Measurements from ENCODE around the gene SFMBT2.

Gene SFMBT2

DNA sequence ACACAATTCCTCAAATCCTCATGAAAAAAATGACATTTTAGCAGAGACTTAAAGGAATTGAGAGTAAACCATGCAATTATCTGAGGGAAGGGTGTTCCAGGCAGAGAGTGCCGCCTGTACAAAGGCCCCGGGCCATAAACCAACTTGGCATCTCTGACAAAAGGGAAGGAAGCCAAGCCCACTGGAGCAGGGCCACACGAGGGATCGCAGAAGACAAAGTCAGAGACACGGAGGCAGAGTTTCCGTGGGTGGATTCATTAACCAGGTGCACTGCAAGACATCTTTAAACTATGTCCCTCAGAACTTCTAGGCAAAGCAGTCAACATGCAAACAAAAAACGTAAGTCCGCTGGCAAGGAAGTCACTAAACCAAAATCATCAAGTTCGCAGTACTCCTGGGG lies 92.0 kb downstream of the SFMBT2 start:
- no peaks in the 10 kb centered on the region for H3K4me1 ChIP-seq (ENCODE audit: control insufficient read depth in 1 of 2, insufficient read depth in 2 of 2, low read length in 2 of 2)
- H3K18ac ChIP-seq (ENCODE audit: low read length) = no peak overlapping the region
- no CpG with 5 or more reads among the region's 9 CpGs for WGBS (ENCODE audit: extremely low coverage, insufficient coverage, insufficient read length)
- H3K14ac ChIP-seq (ENCODE audit: low read length) = no peak overlapping the region
- H3K79me2 ChIP-seq (ENCODE audit: control insufficient read depth, insufficient read depth, low read length, poor library complexity) = no peaks in the 10 kb centered on the region
- H2AFZ ChIP-seq (ENCODE audit: insufficient read depth, low read length, poor library complexity) = no peak overlapping the region
- no peak overlapping the region for H2BK12ac ChIP-seq (ENCODE audit: low read length)
- H3K27ac ChIP-seq (ENCODE audit: low read depth, low read length) = no peak overlapping the region
- H2AK5ac ChIP-seq (ENCODE audit: low read length) = no peak overlapping the region
- H3K4me3 ChIP-seq (ENCODE audit: low read depth, low read length) = no peak overlapping the region
- no peaks in the 10 kb centered on the region for H3K79me1 ChIP-seq (ENCODE audit: low read length)
- no peak overlapping the region for H3K4me2 ChIP-seq (ENCODE audit: low read length)
- no peak overlapping the region for H2BK5ac ChIP-seq (ENCODE audit: low read depth, low read length, poor library complexity)
- H3K4ac ChIP-seq (ENCODE audit: low read depth, low read length) = no peak overlapping the region
- no peaks in the 10 kb centered on the region for H3K27me3 ChIP-seq (ENCODE audit: insufficient read depth, low read length)
- no peak overlapping the region for H2BK120ac ChIP-seq (ENCODE audit: insufficient read depth, low read length, poor library complexity)
- DNase-seq = no peak
- no peak overlapping the region for H3K9ac ChIP-seq (ENCODE audit: low read length)
- H3K36me3 ChIP-seq (ENCODE audit: control insufficient read depth in 1 of 2, insufficient read depth in 2 of 2, low read length in 2 of 2) = no peaks in the 10 kb centered on the region
- H4K91ac ChIP-seq (ENCODE audit: low read depth, low read length) = no peak overlapping the region
- H3K9me3 ChIP-seq (ENCODE audit: insufficient read depth, low read depth, low read length) = peaks cover 2% of the 10 kb centered on the region
- no peak overlapping the region for H4K12ac ChIP-seq (ENCODE audit: low read depth, low read length)
- no peak overlapping the region for H4K8ac ChIP-seq (ENCODE audit: low read depth, low read length)
- H3K23ac ChIP-seq (ENCODE audit: low read length) = no peak overlapping the region

DNA sequence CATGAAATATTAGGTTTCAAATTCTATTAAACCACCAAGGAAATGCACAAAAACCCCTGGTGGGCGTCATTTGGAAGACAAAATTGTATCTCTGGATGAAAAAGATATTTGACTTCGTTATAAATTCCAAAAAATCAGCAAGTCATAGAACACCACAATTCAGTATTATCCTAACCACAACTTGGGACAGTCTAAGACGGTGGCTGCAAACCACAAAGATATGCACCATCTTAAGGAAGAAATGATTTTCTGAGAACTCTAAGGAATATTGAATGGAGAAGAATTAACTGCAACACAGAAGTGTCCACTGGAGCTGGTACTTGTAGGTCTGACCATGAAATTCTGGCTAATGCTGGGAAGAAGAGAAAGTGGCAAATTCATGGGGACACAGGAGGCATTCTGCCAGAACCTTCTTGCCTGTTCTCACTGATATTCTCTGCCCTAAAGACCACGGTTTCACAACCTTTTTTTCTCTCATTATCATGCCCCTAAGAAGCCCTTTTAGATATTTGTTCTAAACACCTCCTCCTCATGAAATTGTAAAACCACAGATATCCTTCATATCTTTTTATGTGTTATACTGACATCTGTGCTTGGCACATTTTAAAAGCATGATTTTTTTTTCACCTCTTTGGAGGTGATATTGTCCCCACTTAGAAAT lies 92.9 kb downstream of the SFMBT2 start:
- Histone ChIP-seq H3K4ac (ENCODE audit: low read depth, low read length) (no peak overlapping the region), H2BK120ac (ENCODE audit: insufficient read depth, low read length, poor library complexity) (no peak overlapping the region), H3K4me3 (ENCODE audit: low read depth, low read length) (no peak overlapping the region), H3K4me1 (ENCODE audit: control insufficient read depth in 1 of 2, insufficient read depth in 2 of 2, low read length in 2 of 2) (no peaks in the 10 kb centered on the region), H2BK12ac (ENCODE audit: low read length) (no peak overlapping the region), H3K36me3 (ENCODE audit: control insufficient read depth in 1 of 2, insufficient read depth in 2 of 2, low read length in 2 of 2) (no peaks in the 10 kb centered on the region), H3K27ac (ENCODE audit: low read depth, low read length) (no peak overlapping the region), H3K79me2 (ENCODE audit: control insufficient read depth, insufficient read depth, low read length, poor library complexity) (no peaks in the 10 kb centered on the region), H3K9me3 (ENCODE audit: insufficient read depth, low read depth, low read length) (peaks cover 2% of the 10 kb centered on the region), H4K91ac (ENCODE audit: low read depth, low read length) (no peak overlapping the region), H2AK5ac (ENCODE audit: low read length) (no peak overlapping the region), H3K9ac (ENCODE audit: low read length) (no peak overlapping the region), H3K18ac (ENCODE audit: low read length) (no peak overlapping the region), H4K12ac (ENCODE audit: low read depth, low read length) (no peak overlapping the region), H2BK5ac (ENCODE audit: low read depth, low read length, poor library complexity) (no peak overlapping the region), H3K14ac (ENCODE audit: low read length) (no peak overlapping the region), H3K79me1 (ENCODE audit: low read length) (no peaks in the 10 kb centered on the region), H4K8ac (ENCODE audit: low read depth, low read length) (no peak overlapping the region), H2AFZ (ENCODE audit: insufficient read depth, low read length, poor library complexity) (no peak overlapping the region), H3K27me3 (ENCODE audit: insufficient read depth, low read length) (no peaks in the 10 kb centered on the region), H3K4me2 (ENCODE audit: low read length) (no peak overlapping the region), H3K23ac (ENCODE audit: low read length) (no peak overlapping the region)
- no peak for DNase-seq
- no CpG with 5 or more reads among the region's 4 CpGs for WGBS (ENCODE audit: extremely low coverage, insufficient coverage, insufficient read length)

DNA sequence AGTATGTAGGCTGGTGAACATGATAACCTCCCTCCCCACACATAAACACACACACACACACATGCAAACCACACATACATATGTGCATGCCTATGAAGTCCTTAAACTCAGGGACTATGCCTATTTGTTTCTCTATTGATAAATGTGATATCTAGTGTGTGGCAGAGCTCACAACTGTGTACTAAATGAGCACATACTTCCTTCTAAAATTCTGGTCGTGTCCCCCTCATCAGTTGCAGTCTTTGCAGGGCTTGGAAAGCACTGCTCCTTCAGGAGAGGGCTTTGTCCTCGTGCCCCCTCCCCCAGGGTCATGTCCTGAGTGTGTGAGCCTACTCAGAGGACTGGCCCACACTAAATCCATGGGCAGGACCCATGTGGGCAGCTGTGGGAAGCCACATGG lies 94.0 kb downstream of the SFMBT2 start:
- H3K23ac ChIP-seq (ENCODE audit: low read length) = no peak overlapping the region
- no peak overlapping the region for H2BK5ac ChIP-seq (ENCODE audit: low read depth, low read length, poor library complexity)
- no peak overlapping the region for H4K8ac ChIP-seq (ENCODE audit: low read depth, low read length)
- H2AFZ ChIP-seq (ENCODE audit: insufficient read depth, low read length, poor library complexity) = no peak overlapping the region
- no CpG with 5 or more reads among the region's 2 CpGs for WGBS (ENCODE audit: extremely low coverage, insufficient coverage, insufficient read length)
- no peak overlapping the region for H2BK120ac ChIP-seq (ENCODE audit: insufficient read depth, low read length, poor library complexity)
- no peak overlapping the region for H3K9ac ChIP-seq (ENCODE audit: low read length)
- no peaks in the 10 kb centered on the region for H3K79me1 ChIP-seq (ENCODE audit: low read length)
- H3K27me3 ChIP-seq (ENCODE audit: insufficient read depth, low read length) = no peaks in the 10 kb centered on the region
- H3K18ac ChIP-seq (ENCODE audit: low read length) = no peak overlapping the region
- H3K4me1 ChIP-seq (ENCODE audit: control insufficient read depth in 1 of 2, insufficient read depth in 2 of 2, low read length in 2 of 2) = no peaks in the 10 kb centered on the region
- H3K4me2 ChIP-seq (ENCODE audit: low read length) = no peak overlapping the region
- H3K36me3 ChIP-seq (ENCODE audit: control insufficient read depth in 1 of 2, insufficient read depth in 2 of 2, low read length in 2 of 2) = no peaks in the 10 kb centered on the region
- DNase-seq = no peak
- H4K12ac ChIP-seq (ENCODE audit: low read depth, low read length) = no peak overlapping the region
- no peak overlapping the region for H2AK5ac ChIP-seq (ENCODE audit: low read length)
- H3K27ac ChIP-seq (ENCODE audit: low read depth, low read length) = no peak overlapping the region
- no peak overlapping the region for H3K4me3 ChIP-seq (ENCODE audit: low read depth, low read length)
- H2BK12ac ChIP-seq (ENCODE audit: low read length) = no peak overlapping the region
- H3K14ac ChIP-seq (ENCODE audit: low read length) = no peak overlapping the region
- H3K4ac ChIP-seq (ENCODE audit: low read depth, low read length) = no peak overlapping the region
- no peak overlapping the region for H4K91ac ChIP-seq (ENCODE audit: low read depth, low read length)
- H3K9me3 ChIP-seq (ENCODE audit: insufficient read depth, low read depth, low read length) = peaks cover 2% of the 10 kb centered on the region
- no peaks in the 10 kb centered on the region for H3K79me2 ChIP-seq (ENCODE audit: control insufficient read depth, insufficient read depth, low read length, poor library complexity)

DNA sequence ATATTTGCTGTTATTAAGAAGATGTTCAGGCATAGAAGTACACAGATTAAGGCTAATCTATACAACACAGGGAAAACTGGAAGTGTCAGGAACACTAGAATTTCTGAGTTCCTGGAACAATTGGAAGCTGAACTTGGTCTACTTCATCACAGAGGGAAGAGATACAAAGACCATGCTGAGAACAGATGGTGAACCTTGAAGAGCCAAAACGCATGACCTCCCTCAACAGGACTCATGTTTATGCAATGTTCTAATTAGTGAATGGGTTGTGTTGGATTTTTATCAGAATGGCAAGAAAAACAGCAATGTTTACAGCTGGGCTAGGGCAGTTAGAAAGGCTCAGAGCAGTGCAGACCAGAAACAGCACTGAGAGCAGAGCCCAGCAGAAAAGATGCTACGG lies 94.9 kb downstream of the SFMBT2 start:
- no peak overlapping the region for H3K4ac ChIP-seq (ENCODE audit: low read depth, low read length)
- no CpG with 5 or more reads among the region's 2 CpGs for WGBS (ENCODE audit: extremely low coverage, insufficient coverage, insufficient read length)
- H3K23ac ChIP-seq (ENCODE audit: low read length) = no peak overlapping the region
- H3K27me3 ChIP-seq (ENCODE audit: insufficient read depth, low read length) = no peaks in the 10 kb centered on the region
- H2AFZ ChIP-seq (ENCODE audit: insufficient read depth, low read length, poor library complexity) = no peak overlapping the region
- H2BK120ac ChIP-seq (ENCODE audit: insufficient read depth, low read length, poor library complexity) = no peak overlapping the region
- no peak overlapping the region for H2BK12ac ChIP-seq (ENCODE audit: low read length)
- H2AK5ac ChIP-seq (ENCODE audit: low read length) = no peak overlapping the region
- no peak overlapping the region for H4K8ac ChIP-seq (ENCODE audit: low read depth, low read length)
- no peak overlapping the region for H2BK5ac ChIP-seq (ENCODE audit: low read depth, low read length, poor library complexity)
- no peaks in the 10 kb centered on the region for H3K79me2 ChIP-seq (ENCODE audit: control insufficient read depth, insufficient read depth, low read length, poor library complexity)
- H3K9me3 ChIP-seq (ENCODE audit: insufficient read depth, low read depth, low read length) = peaks cover 2% of the 10 kb centered on the region
- no peak overlapping the region for H4K12ac ChIP-seq (ENCODE audit: low read depth, low read length)
- H4K91ac ChIP-seq (ENCODE audit: low read depth, low read length) = no peak overlapping the region
- no peak overlapping the region for H3K4me2 ChIP-seq (ENCODE audit: low read length)
- no peaks in the 10 kb centered on the region for H3K79me1 ChIP-seq (ENCODE audit: low read length)
- no peaks in the 10 kb centered on the region for H3K4me1 ChIP-seq (ENCODE audit: control insufficient read depth in 1 of 2, insufficient read depth in 2 of 2, low read length in 2 of 2)
- no peak overlapping the region for H3K14ac ChIP-seq (ENCODE audit: low read length)
- H3K4me3 ChIP-seq (ENCODE audit: low read depth, low read length) = no peak overlapping the region
- no peak for DNase-seq
- H3K18ac ChIP-seq (ENCODE audit: low read length) = no peak overlapping the region
- H3K36me3 ChIP-seq (ENCODE audit: control insufficient read depth in 1 of 2, insufficient read depth in 2 of 2, low read length in 2 of 2) = no peaks in the 10 kb centered on the region
- H3K9ac ChIP-seq (ENCODE audit: low read length) = no peak overlapping the region
- no peak overlapping the region for H3K27ac ChIP-seq (ENCODE audit: low read depth, low read length)

Data from trophoblast cell (in vitro differentiated cells and primary cell).